ENCODE data around the gene ZDHHC3.

DNA sequence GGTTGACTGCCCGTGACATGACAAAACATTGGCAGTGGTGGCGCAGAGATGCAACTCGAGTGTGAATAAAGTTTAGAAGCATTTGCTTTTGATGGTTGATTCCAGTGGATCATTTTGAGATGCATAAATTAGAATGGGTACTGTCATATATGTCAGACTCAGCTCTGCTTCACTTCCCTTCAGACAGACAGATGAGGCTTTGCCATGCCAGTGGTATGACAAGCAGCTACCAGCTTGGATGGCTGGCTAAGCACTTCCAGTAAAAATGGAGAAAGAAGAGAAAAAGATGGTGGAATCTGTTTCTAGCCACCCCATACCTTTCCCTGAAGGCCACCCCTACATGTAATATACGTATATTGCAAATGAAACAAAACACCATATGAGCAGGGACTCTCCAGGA lies 36.6 kb upstream of the ZDHHC3 start:
- TF ChIP-seq, protein P1, sequence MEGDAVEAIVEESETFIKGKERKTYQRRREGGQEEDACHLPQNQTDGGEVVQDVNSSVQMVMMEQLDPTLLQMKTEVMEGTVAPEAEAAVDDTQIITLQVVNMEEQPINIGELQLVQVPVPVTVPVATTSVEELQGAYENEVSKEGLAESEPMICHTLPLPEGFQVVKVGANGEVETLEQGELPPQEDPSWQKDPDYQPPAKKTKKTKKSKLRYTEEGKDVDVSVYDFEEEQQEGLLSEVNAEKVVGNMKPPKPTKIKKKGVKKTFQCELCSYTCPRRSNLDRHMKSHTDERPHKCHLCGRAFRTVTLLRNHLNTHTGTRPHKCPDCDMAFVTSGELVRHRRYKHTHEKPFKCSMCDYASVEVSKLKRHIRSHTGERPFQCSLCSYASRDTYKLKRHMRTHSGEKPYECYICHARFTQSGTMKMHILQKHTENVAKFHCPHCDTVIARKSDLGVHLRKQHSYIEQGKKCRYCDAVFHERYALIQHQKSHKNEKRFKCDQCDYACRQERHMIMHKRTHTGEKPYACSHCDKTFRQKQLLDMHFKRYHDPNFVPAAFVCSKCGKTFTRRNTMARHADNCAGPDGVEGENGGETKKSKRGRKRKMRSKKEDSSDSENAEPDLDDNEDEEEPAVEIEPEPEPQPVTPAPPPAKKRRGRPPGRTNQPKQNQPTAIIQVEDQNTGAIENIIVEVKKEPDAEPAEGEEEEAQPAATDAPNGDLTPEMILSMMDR (IDR thresholded peaks at IDR 0.05; ENCODE audit: low read depth, low read length, missing input control), result no peak
- TF ChIP-seq, protein P2, sequence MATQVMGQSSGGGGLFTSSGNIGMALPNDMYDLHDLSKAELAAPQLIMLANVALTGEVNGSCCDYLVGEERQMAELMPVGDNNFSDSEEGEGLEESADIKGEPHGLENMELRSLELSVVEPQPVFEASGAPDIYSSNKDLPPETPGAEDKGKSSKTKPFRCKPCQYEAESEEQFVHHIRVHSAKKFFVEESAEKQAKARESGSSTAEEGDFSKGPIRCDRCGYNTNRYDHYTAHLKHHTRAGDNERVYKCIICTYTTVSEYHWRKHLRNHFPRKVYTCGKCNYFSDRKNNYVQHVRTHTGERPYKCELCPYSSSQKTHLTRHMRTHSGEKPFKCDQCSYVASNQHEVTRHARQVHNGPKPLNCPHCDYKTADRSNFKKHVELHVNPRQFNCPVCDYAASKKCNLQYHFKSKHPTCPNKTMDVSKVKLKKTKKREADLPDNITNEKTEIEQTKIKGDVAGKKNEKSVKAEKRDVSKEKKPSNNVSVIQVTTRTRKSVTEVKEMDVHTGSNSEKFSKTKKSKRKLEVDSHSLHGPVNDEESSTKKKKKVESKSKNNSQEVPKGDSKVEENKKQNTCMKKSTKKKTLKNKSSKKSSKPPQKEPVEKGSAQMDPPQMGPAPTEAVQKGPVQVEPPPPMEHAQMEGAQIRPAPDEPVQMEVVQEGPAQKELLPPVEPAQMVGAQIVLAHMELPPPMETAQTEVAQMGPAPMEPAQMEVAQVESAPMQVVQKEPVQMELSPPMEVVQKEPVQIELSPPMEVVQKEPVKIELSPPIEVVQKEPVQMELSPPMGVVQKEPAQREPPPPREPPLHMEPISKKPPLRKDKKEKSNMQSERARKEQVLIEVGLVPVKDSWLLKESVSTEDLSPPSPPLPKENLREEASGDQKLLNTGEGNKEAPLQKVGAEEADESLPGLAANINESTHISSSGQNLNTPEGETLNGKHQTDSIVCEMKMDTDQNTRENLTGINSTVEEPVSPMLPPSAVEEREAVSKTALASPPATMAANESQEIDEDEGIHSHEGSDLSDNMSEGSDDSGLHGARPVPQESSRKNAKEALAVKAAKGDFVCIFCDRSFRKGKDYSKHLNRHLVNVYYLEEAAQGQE (IDR thresholded peaks at IDR 0.05), result no peak
- TF ChIP-seq HNF4G (IDR thresholded peaks at IDR 0.05), result no peak
- no peak for TF ChIP-seq RAD21 (IDR thresholded peaks at IDR 0.05)
- TF ChIP-seq, protein P3, sequence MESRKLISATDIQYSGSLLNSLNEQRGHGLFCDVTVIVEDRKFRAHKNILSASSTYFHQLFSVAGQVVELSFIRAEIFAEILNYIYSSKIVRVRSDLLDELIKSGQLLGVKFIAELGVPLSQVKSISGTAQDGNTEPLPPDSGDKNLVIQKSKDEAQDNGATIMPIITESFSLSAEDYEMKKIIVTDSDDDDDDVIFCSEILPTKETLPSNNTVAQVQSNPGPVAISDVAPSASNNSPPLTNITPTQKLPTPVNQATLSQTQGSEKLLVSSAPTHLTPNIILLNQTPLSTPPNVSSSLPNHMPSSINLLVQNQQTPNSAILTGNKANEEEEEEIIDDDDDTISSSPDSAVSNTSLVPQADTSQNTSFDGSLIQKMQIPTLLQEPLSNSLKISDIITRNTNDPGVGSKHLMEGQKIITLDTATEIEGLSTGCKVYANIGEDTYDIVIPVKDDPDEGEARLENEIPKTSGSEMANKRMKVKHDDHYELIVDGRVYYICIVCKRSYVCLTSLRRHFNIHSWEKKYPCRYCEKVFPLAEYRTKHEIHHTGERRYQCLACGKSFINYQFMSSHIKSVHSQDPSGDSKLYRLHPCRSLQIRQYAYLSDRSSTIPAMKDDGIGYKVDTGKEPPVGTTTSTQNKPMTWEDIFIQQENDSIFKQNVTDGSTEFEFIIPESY (IDR thresholded peaks at IDR 0.05), result no peak
- no peak for TF ChIP-seq HNF4A (conservative IDR thresholded peaks at IDR 0.05)
- no peak for TF ChIP-seq JUND (IDR thresholded peaks at IDR 0.05)
- TF ChIP-seq, protein P4, sequence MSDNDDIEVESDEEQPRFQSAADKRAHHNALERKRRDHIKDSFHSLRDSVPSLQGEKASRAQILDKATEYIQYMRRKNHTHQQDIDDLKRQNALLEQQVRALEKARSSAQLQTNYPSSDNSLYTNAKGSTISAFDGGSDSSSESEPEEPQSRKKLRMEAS (IDR thresholded peaks at IDR 0.05), result no peak

Measured in liver (tissue), 3 donors.